HepG2 (cell line): Measurements from ENCODE around the gene NUP93. TPM values are rescaled to one million over a fixed set of nuclear protein-coding genes. Genes with fewer than 3 reads are reported as not detected.

Experiments
- KDM1A ChIP-seq: IDR thresholded peaks from 2 replicates; pipeline ENCODE4 v1.6.1; 2016; ENCODE audit warnings: missing compliant biosample characterization
- ZFP1 ChIP-seq: IDR thresholded peaks from 2 replicates; pipeline ENCODE4 v1.6.1; 2016
- ZNF138 ChIP-seq: sonication (generic); formaldehyde crosslinking; IDR thresholded peaks from 2 replicates; pipeline ENCODE4 v1.5.0; 2020; ENCODE audit warnings: mild to moderate bottlenecking, low read depth, missing genetic modification reagents
- ZNF451 ChIP-seq: sonication (generic); formaldehyde crosslinking; IDR thresholded peaks from 2 replicates; pipeline ENCODE4 v1.5.0; 2020; ENCODE audit warnings: mild to moderate bottlenecking, missing genetic modification reagents
- ZNF607 ChIP-seq: sonication (generic); formaldehyde crosslinking; IDR thresholded peaks from 2 replicates; pipeline ENCODE4 v1.5.1; 2020; ENCODE audit warnings: missing genetic modification reagents, mild to moderate bottlenecking, borderline replicate concordance
- polyA plus RNA-seq, 8 experiments: library from polyadenylated mRNA; depleted of rRNA in 3 of 8; stranded (reverse) in 7 of 8; unstranded in 1 of 8; fragments of >200 nt; fragmentation: Illumina TruSeq in 4 of 8; extraction: Trizol in 4 of 8; gene quantifications; 2 replicates each; pipeline versions ENCODE4 v1.2.1 to v1.2.3, GENCODE V29; 2011 to 2016; ENCODE audit warnings: low read depth in 4 of 8, missing spikeins in 1 of 8, mixed read lengths in 1 of 8; ENCODE audit not compliant: insufficient read depth in 1 of 8
- total RNA-seq, 5 experiments: library from RNA; depleted of rRNA; stranded (reverse); fragments of >200 nt; fragmentation: Illumina TruSeq; extraction: Trizol; gene quantifications; 2 replicates each; pipeline ENCODE4 v1.2.3, GENCODE V29; 2016; ENCODE audit warnings: low read depth in 1 of 5
- TF ChIP-seq, protein P1 (sequence below): sonication (generic); formaldehyde crosslinking; IDR thresholded peaks from 2 replicates; pipeline ENCODE4 v1.5.0; 2020; ENCODE audit warnings: mild to moderate bottlenecking, missing genetic modification reagents, borderline replicate concordance
- TF ChIP-seq, protein P2 (sequence below): sonication (generic); formaldehyde crosslinking; IDR thresholded peaks from 2 replicates; pipeline ENCODE4 v1.5.1; 2020; ENCODE audit warnings: mild to moderate bottlenecking, missing genetic modification reagents, borderline replicate concordance
- TF ChIP-seq, protein P3 (sequence below): sonication (generic); formaldehyde crosslinking; IDR thresholded peaks from 2 replicates; pipeline ENCODE4 v1.4.0; 2020; ENCODE audit warnings: missing genetic modification reagents, borderline replicate concordance
- TF ChIP-seq, protein P4 (sequence below): sonication (generic); formaldehyde crosslinking; IDR thresholded peaks from 2 replicates; pipeline ENCODE4 v1.4.0; 2020; ENCODE audit warnings: missing genetic modification reagents, borderline replicate concordance

Gene NUP93
- total and polyA plus RNA-seq, 2 of the 13 experiments (the other 11 are each of a cell fraction or from before 2014, with no cell fraction given), result 58.5 to 140 TPM

DNA sequence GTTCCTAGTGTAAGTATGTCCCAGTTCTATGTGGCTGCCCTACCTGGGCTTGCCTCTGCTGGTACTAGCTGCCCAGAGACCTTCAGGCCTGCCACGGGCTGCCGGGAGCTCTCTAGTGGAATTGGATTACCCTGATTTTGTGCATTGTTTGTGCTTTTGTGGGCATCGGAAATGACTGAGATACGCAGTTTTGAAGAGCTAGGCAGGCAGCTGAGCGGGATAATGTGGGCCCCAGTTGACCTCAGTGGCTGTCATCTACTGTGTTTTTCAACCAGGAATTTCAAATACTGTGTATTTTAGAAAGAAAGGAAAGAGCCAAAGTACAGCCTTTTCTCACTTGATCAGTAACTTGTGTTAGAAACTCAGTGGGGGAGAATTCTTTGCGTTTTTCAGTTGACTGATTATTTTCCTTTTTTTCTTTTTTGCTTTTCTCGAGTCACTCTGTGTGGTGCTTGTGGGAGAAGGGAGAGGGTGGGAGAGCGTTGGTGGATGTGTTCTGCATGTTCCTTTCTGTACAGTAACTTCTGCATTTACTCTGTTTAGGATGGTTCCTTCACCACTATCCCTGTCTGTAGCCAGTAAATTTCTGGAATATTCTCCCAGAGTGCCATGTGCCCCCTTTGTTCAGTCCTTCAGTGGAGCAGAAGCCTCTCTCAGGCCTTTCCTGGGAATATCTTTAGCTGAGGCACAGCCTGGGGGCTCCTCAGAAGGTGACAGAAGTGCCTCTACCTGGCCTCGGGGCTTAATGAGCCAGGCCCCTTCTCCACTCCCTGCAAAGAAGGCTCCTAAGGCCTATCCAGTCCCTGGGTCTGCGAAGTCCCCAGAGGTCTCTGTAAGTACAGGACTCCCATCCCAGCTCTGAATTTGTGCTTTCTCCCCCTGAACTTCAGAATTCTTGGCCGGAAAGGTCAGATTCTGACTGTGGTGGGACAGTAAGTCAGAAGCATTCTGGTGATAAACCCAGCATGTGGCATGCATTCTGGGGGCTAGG, 120.1 kb downstream of the NUP93 start (continued):
- TF ChIP-seq, protein P1, sequence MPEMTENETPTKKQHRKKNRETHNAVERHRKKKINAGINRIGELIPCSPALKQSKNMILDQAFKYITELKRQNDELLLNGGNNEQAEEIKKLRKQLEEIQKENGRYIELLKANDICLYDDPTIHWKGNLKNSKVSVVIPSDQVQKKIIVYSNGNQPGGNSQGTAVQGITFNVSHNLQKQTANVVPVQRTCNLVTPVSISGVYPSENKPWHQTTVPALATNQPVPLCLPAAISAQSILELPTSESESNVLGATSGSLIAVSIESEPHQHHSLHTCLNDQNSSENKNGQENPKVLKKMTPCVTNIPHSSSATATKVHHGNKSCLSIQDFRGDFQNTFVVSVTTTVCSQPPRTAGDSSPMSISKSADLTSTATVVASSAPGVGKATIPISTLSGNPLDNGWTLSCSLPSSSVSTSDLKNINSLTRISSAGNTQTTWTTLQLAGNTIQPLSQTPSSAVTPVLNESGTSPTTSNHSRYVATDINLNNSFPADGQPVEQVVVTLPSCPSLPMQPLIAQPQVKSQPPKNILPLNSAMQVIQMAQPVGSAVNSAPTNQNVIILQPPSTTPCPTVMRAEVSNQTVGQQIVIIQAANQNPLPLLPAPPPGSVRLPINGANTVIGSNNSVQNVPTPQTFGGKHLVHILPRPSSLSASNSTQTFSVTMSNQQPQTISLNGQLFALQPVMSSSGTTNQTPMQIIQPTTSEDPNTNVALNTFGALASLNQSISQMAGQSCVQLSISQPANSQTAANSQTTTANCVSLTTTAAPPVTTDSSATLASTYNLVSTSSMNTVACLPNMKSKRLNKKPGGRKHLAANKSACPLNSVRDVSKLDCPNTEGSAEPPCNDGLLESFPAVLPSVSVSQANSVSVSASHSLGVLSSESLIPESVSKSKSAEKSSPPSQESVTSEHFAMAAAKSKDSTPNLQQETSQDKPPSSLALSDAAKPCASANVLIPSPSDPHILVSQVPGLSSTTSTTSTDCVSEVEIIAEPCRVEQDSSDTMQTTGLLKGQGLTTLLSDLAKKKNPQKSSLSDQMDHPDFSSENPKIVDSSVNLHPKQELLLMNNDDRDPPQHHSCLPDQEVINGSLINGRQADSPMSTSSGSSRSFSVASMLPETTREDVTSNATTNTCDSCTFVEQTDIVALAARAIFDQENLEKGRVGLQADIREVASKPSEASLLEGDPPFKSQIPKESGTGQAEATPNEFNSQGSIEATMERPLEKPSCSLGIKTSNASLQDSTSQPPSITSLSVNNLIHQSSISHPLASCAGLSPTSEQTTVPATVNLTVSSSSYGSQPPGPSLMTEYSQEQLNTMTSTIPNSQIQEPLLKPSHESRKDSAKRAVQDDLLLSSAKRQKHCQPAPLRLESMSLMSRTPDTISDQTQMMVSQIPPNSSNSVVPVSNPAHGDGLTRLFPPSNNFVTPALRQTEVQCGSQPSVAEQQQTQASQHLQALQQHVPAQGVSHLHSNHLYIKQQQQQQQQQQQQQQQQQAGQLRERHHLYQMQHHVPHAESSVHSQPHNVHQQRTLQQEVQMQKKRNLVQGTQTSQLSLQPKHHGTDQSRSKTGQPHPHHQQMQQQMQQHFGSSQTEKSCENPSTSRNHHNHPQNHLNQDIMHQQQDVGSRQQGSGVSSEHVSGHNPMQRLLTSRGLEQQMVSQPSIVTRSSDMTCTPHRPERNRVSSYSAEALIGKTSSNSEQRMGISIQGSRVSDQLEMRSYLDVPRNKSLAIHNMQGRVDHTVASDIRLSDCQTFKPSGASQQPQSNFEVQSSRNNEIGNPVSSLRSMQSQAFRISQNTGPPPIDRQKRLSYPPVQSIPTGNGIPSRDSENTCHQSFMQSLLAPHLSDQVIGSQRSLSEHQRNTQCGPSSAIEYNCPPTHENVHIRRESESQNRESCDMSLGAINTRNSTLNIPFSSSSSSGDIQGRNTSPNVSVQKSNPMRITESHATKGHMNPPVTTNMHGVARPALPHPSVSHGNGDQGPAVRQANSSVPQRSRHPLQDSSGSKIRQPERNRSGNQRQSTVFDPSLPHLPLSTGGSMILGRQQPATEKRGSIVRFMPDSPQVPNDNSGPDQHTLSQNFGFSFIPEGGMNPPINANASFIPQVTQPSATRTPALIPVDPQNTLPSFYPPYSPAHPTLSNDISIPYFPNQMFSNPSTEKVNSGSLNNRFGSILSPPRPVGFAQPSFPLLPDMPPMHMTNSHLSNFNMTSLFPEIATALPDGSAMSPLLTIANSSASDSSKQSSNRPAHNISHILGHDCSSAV (CRISPR knock-in tag), result no peak
- TF ChIP-seq ZFP1 (no peak), ZNF607 (CRISPR knock-in tag) (no peak), ZNF138 (CRISPR knock-in tag) (no peak), KDM1A (CRISPR knock-in tag) (no peak), ZNF451 (CRISPR knock-in tag) (peak; percentile 15; the same call in 1 of the 2 replicates)
- TF ChIP-seq, protein P2, sequence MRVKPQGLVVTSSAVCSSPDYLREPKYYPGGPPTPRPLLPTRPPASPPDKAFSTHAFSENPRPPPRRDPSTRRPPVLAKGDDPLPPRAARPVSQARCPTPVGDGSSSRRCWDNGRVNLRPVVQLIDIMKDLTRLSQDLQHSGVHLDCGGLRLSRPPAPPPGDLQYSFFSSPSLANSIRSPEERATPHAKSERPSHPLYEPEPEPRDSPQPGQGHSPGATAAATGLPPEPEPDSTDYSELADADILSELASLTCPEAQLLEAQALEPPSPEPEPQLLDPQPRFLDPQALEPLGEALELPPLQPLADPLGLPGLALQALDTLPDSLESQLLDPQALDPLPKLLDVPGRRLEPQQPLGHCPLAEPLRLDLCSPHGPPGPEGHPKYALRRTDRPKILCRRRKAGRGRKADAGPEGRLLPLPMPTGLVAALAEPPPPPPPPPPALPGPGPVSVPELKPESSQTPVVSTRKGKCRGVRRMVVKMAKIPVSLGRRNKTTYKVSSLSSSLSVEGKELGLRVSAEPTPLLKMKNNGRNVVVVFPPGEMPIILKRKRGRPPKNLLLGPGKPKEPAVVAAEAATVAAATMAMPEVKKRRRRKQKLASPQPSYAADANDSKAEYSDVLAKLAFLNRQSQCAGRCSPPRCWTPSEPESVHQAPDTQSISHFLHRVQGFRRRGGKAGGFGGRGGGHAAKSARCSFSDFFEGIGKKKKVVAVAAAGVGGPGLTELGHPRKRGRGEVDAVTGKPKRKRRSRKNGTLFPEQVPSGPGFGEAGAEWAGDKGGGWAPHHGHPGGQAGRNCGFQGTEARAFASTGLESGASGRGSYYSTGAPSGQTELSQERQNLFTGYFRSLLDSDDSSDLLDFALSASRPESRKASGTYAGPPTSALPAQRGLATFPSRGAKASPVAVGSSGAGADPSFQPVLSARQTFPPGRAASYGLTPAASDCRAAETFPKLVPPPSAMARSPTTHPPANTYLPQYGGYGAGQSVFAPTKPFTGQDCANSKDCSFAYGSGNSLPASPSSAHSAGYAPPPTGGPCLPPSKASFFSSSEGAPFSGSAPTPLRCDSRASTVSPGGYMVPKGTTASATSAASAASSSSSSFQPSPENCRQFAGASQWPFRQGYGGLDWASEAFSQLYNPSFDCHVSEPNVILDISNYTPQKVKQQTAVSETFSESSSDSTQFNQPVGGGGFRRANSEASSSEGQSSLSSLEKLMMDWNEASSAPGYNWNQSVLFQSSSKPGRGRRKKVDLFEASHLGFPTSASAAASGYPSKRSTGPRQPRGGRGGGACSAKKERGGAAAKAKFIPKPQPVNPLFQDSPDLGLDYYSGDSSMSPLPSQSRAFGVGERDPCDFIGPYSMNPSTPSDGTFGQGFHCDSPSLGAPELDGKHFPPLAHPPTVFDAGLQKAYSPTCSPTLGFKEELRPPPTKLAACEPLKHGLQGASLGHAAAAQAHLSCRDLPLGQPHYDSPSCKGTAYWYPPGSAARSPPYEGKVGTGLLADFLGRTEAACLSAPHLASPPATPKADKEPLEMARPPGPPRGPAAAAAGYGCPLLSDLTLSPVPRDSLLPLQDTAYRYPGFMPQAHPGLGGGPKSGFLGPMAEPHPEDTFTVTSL, result no peak
- TF ChIP-seq, protein P3, sequence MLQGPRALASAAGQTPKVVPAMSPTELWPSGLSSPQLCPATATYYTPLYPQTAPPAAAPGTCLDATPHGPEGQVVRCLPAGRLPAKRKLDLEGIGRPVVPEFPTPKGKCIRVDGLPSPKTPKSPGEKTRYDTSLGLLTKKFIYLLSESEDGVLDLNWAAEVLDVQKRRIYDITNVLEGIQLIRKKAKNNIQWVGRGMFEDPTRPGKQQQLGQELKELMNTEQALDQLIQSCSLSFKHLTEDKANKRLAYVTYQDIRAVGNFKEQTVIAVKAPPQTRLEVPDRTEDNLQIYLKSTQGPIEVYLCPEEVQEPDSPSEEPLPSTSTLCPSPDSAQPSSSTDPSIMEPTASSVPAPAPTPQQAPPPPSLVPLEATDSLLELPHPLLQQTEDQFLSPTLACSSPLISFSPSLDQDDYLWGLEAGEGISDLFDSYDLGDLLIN, result 0 out of 2 replicates have a peak, but pooled peaks have one; percentile 11
- TF ChIP-seq, protein P4, sequence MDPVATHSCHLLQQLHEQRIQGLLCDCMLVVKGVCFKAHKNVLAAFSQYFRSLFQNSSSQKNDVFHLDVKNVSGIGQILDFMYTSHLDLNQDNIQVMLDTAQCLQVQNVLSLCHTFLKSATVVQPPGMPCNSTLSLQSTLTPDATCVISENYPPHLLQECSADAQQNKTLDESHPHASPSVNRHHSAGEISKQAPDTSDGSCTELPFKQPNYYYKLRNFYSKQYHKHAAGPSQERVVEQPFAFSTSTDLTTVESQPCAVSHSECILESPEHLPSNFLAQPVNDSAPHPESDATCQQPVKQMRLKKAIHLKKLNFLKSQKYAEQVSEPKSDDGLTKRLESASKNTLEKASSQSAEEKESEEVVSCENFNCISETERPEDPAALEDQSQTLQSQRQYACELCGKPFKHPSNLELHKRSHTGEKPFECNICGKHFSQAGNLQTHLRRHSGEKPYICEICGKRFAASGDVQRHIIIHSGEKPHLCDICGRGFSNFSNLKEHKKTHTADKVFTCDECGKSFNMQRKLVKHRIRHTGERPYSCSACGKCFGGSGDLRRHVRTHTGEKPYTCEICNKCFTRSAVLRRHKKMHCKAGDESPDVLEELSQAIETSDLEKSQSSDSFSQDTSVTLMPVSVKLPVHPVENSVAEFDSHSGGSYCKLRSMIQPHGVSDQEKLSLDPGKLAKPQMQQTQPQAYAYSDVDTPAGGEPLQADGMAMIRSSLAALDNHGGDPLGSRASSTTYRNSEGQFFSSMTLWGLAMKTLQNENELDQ (CRISPR knock-in tag), result no peak
